Measurements from ENCODE around the gene EVI2B.

The EVI2B gene

GRCh38 chr17:31260151-31260550 lies 53.7 kb downstream of the EVI2B start:
- no peak overlapping the region for H3K9ac ChIP-seq (ENCODE audit: low read length in 5 of 5)
- no peaks in the 10 kb centered on the region for H3K27me3 ChIP-seq (ENCODE audit: control insufficient read depth in 5 of 5, insufficient read depth in 4 of 5, low read length in 5 of 5)
- H3K4me1 ChIP-seq (ENCODE audit: control insufficient read depth in 5 of 5, insufficient read depth in 5 of 5, low read length in 5 of 5) = no peaks in the 10 kb centered on the region
- no peak overlapping the region for H3K4me3 ChIP-seq (ENCODE audit: low read depth in 1 of 5, low read length in 5 of 5)
- H3K36me3 ChIP-seq (ENCODE audit: control insufficient read depth in 5 of 5, insufficient read depth in 5 of 5, low read length in 5 of 5) = peaks cover 8 to 27% (median 16%) of the 10 kb centered on the region in 5 donors
- H3K9me3 ChIP-seq (ENCODE audit: control insufficient read depth in 5 of 5, low read length in 5 of 5) = no peaks in the 10 kb centered on the region
- H3K27ac ChIP-seq (ENCODE audit: low read depth, low read length) = no peak overlapping the region

- H3K4me1 ChIP-seq (ENCODE audit: control insufficient read depth in 5 of 5, insufficient read depth in 5 of 5, low read length in 5 of 5) = no peaks in the 10 kb centered on the region
- no peak overlapping the region for H3K27ac ChIP-seq (ENCODE audit: low read depth, low read length)
- no peaks in the 10 kb centered on the region for H3K9me3 ChIP-seq (ENCODE audit: control insufficient read depth in 5 of 5, low read length in 5 of 5)
- H3K36me3 ChIP-seq (ENCODE audit: control insufficient read depth in 5 of 5, insufficient read depth in 5 of 5, low read length in 5 of 5) = peaks cover 10 to 20% (median 16%) of the 10 kb centered on the region in 5 donors
- no peaks in the 10 kb centered on the region for H3K27me3 ChIP-seq (ENCODE audit: control insufficient read depth in 5 of 5, insufficient read depth in 4 of 5, low read length in 5 of 5)
- H3K9ac ChIP-seq (ENCODE audit: low read length in 5 of 5) = no peak overlapping the region
- H3K4me3 ChIP-seq (ENCODE audit: low read depth in 1 of 5, low read length in 5 of 5) = no peak overlapping the region
Observed at GRCh38 chr17:31256936-31257335, 56.9 kb downstream of the EVI2B start.

- peaks cover 4 to 17% (median 4%) of the 10 kb centered on the region in 5 donors for H3K4me1 ChIP-seq (ENCODE audit: control insufficient read depth in 5 of 5, insufficient read depth in 5 of 5, low read length in 5 of 5)
Observed at GRCh38 chr17:31254654-31255053, 59.2 kb downstream of the EVI2B start.

More at GRCh38 chr17:31254654-31255053, 59.2 kb downstream of the EVI2B start:
- Histone ChIP-seq H3K36me3 (ENCODE audit: control insufficient read depth in 5 of 5, insufficient read depth in 5 of 5, low read length in 5 of 5) (peaks cover 3 to 9% (median 4%) of the 10 kb centered on the region in 5 donors), H3K9me3 (ENCODE audit: control insufficient read depth in 5 of 5, low read length in 5 of 5) (no peaks in the 10 kb centered on the region), H3K27ac (ENCODE audit: low read depth, low read length) (no peak overlapping the region), H3K4me3 (ENCODE audit: low read depth in 1 of 5, low read length in 5 of 5) (no peak overlapping the region), H3K27me3 (ENCODE audit: control insufficient read depth in 5 of 5, insufficient read depth in 4 of 5, low read length in 5 of 5) (no peaks in the 10 kb centered on the region), H3K9ac (ENCODE audit: low read length in 5 of 5) (no peak overlapping the region)
